HepG2 (cell line): Measurements from ENCODE around the gene MRPS7. TPM values are rescaled to one million over a fixed set of nuclear protein-coding genes. Genes with fewer than 3 reads are reported as not detected.

Experiments used
- BRD4 ChIP-seq: sonication (generic); formaldehyde crosslinking; IDR thresholded peaks from 2 replicates; pipeline ENCODE4 v1.4.0; 2020; ENCODE audit warnings: missing genetic modification reagents
- CREB3 ChIP-seq: sonication (generic); formaldehyde crosslinking; IDR thresholded peaks from 2 replicates; pipeline ENCODE4 v1.5.0; 2020; ENCODE audit warnings: missing genetic modification reagents
- ETV5 ChIP-seq: IDR thresholded peaks from 2 replicates; pipeline ENCODE4 v1.6.1; 2018; ENCODE audit warnings: missing biosample characterization, missing genetic modification reagents, inconsistent platforms, borderline replicate concordance
- EZH2 ChIP-seq: conservative IDR thresholded peaks from 2 replicates; pipeline ENCODE4 v1.6.1; 2012; ENCODE audit warnings: mild to moderate bottlenecking, low read depth, low read length, moderate library complexity
- FOXA1 ChIP-seq, 2 experiments: fragments of 450-650 bp in 1 of 2; sonication (generic) in 1 of 2; formaldehyde crosslinking in 1 of 2; IDR thresholded peaks; 2 replicates each; pipeline versions ENCODE4 v1.4.0 to v1.6.1; 2016 to 2020; ENCODE audit warnings: missing genetic modification reagents in 1 of 2
- FOXK1 ChIP-seq: sonication (generic); formaldehyde crosslinking; IDR thresholded peaks from 2 replicates; pipeline ENCODE4 v1.4.0; 2020; ENCODE audit warnings: low read depth, missing genetic modification reagents, borderline replicate concordance
- KDM4B ChIP-seq: sonication (generic); formaldehyde crosslinking; IDR thresholded peaks from 2 replicates; pipeline ENCODE4 v1.4.0; 2020; ENCODE audit warnings: missing genetic modification reagents
- KMT2B ChIP-seq: IDR thresholded peaks from 2 replicates; pipeline ENCODE4 v1.6.1; 2016; ENCODE audit warnings: missing genetic modification reagents, missing compliant biosample characterization
- MTF2 ChIP-seq: sonication (generic); formaldehyde crosslinking; IDR thresholded peaks from 2 replicates; pipeline ENCODE4 v1.5.0; 2020; ENCODE audit warnings: missing genetic modification reagents, borderline replicate concordance
- NCOR1 ChIP-seq: fragments of 200-600 bp; sonication (generic); IDR thresholded peaks from 2 replicates; pipeline ENCODE4 v1.7.0; 2017; ENCODE audit warnings: antibody characterized with exemption, low read length, borderline replicate concordance
- NFE2 ChIP-seq: sonication (generic); formaldehyde crosslinking; IDR thresholded peaks from 2 replicates; pipeline ENCODE4 v1.4.0; 2020; ENCODE audit warnings: missing genetic modification reagents
- PAF1 ChIP-seq: IDR thresholded peaks from 2 replicates; pipeline ENCODE4 v1.6.1; 2016; ENCODE audit warnings: missing genetic modification reagents, missing compliant biosample characterization
- RBM39 ChIP-seq: fragments of 200-400 bp; formaldehyde crosslinking; IDR thresholded peaks from one replicate; pipeline ENCODE4 v1.6.1; 2018; ENCODE audit warnings: antibody characterized with exemption, mild to moderate bottlenecking, low read depth, low read length; ENCODE audit not compliant: poor library complexity, severe bottlenecking
- SATB2 ChIP-seq: sonication (generic); formaldehyde crosslinking; IDR thresholded peaks from 2 replicates; pipeline ENCODE4 v1.5.0; 2020; ENCODE audit warnings: missing genetic modification reagents
- SMAD3 ChIP-seq: sonication (generic); formaldehyde crosslinking; IDR thresholded peaks from 2 replicates; pipeline ENCODE4 v1.4.0; 2020; ENCODE audit warnings: missing genetic modification reagents
- SNAI1 ChIP-seq: sonication (generic); formaldehyde crosslinking; IDR thresholded peaks from 2 replicates; pipeline ENCODE4 v1.5.0; 2020; ENCODE audit warnings: mild to moderate bottlenecking, missing genetic modification reagents, borderline replicate concordance
- TBX3 ChIP-seq: fragments of 450-650 bp; IDR thresholded peaks from 2 replicates; pipeline ENCODE4 v1.6.1; 2017; ENCODE audit warnings: antibody characterized with exemption, mild to moderate bottlenecking, inconsistent platforms, borderline replicate concordance
- ZFP36 ChIP-seq: fragments of 150-350 bp; IDR thresholded peaks from 2 replicates; pipeline ENCODE4 v1.6.1; 2018; ENCODE audit warnings: borderline replicate concordance, low read length, low read depth; ENCODE audit not compliant: partially characterized antibody
- ZNF20 ChIP-seq: sonication (generic); formaldehyde crosslinking; IDR thresholded peaks from 2 replicates; pipeline ENCODE4 v1.4.0; 2020; ENCODE audit warnings: mild to moderate bottlenecking, moderate library complexity, missing genetic modification reagents
- ZNF230 ChIP-seq: sonication (generic); formaldehyde crosslinking; IDR thresholded peaks from 2 replicates; pipeline ENCODE4 v1.4.0; 2020; ENCODE audit warnings: mild to moderate bottlenecking, missing genetic modification reagents
- ZNF546 ChIP-seq: sonication (generic); formaldehyde crosslinking; conservative IDR thresholded peaks from 2 replicates; pipeline ENCODE4 v1.8.1; 2023; ENCODE audit warnings: mild to moderate bottlenecking, missing genetic modification reagents
- ZNF605 ChIP-seq: sonication (generic); formaldehyde crosslinking; IDR thresholded peaks from 2 replicates; pipeline ENCODE4 v1.8.0; 2022; ENCODE audit warnings: mild to moderate bottlenecking, missing genetic modification reagents
- polyA plus RNA-seq, 8 experiments: library from polyadenylated mRNA; depleted of rRNA in 3 of 8; stranded (reverse) in 7 of 8; unstranded in 1 of 8; fragments of >200 nt; fragmentation: Illumina TruSeq in 4 of 8; extraction: Trizol in 4 of 8; gene quantifications; 2 replicates each; pipeline versions ENCODE4 v1.2.1 to v1.2.3, GENCODE V29; 2011 to 2016; ENCODE audit warnings: low read depth in 4 of 8, missing spikeins in 1 of 8, mixed read lengths in 1 of 8; ENCODE audit not compliant: insufficient read depth in 1 of 8
- total RNA-seq, 5 experiments: library from RNA; depleted of rRNA; stranded (reverse); fragments of >200 nt; fragmentation: Illumina TruSeq; extraction: Trizol; gene quantifications; 2 replicates each; pipeline ENCODE4 v1.2.3, GENCODE V29; 2016; ENCODE audit warnings: low read depth in 1 of 5
- TF ChIP-seq, protein P1 (sequence below): sonication (generic); formaldehyde crosslinking; IDR thresholded peaks from 2 replicates; pipeline ENCODE4 v1.4.0; 2020; ENCODE audit warnings: low read depth, mild to moderate bottlenecking, missing genetic modification reagents
- TF ChIP-seq, protein P2 (sequence below): IDR thresholded peaks from 2 replicates; pipeline ENCODE4 v1.6.1; 2016; ENCODE audit warnings: missing biosample characterization, missing genetic modification reagents, low read depth
- TF ChIP-seq, protein P3 (sequence below): sonication (generic); formaldehyde crosslinking; IDR thresholded peaks from 2 replicates; pipeline ENCODE4 v1.4.0; 2020; ENCODE audit warnings: mild to moderate bottlenecking, missing genetic modification reagents

Gene MRPS7
- total and polyA plus RNA-seq, 2 of the 13 experiments (the other 11 are each of a cell fraction or from before 2014, with no cell fraction given), result 97.0 to 162 TPM

DNA sequence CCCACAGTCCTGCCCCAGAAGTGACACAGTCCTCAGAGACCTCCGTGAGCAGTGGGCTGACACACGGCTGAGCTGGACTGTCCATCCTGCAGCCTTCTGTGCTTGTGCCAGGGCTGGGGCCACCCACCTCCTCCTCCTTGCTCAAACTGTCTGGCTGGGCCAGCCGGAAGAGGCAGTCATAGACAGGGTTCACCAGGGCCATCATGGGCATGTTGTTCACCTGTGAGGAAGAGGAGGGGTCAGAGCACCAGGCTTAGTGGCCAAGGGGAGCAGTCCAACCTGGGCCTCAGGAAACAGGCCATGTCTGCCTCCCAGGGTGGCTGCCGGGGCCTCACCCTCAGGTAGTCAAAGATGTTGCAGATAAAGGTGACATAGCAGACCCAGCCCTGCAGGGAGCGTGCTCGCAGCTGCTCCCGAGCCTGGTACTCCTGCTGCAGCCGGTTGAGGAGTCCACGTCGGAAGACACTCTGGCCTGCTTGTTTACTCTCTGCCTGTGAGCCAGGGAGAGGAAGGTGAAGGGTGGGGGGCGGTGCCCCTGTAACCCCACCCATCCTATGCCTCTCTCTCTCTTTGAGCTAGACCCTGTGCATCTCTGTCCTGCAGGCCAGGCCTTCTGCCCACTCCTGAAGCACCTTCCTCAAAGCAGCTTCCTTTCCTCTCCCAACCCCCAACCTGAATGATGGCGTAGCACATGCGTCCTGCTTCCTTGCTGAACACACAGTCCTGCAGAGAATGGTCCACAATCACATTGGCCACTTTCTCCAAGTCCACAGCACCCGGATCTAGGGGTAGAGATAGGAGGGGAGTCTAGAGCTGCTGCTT, 5.9 kb downstream of the MRPS7 start (continued):
- TF ChIP-seq, protein P1, sequence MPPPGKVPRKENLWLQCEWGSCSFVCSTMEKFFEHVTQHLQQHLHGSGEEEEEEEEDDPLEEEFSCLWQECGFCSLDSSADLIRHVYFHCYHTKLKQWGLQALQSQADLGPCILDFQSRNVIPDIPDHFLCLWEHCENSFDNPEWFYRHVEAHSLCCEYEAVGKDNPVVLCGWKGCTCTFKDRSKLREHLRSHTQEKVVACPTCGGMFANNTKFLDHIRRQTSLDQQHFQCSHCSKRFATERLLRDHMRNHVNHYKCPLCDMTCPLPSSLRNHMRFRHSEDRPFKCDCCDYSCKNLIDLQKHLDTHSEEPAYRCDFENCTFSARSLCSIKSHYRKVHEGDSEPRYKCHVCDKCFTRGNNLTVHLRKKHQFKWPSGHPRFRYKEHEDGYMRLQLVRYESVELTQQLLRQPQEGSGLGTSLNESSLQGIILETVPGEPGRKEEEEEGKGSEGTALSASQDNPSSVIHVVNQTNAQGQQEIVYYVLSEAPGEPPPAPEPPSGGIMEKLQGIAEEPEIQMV (CRISPR knock-in tag), result peak; percentile 91
- TF ChIP-seq EZH2, result no peak
- no peak; the same call in 1 of the 2 replicates for TF ChIP-seq ETV5 (CRISPR knock-in tag)
- no peak for TF ChIP-seq SATB2 (CRISPR knock-in tag)
- no peak for TF ChIP-seq NFE2
- TF ChIP-seq SNAI1 (CRISPR knock-in tag), result no peak
- 0 out of 2 replicates have a peak, but pooled peaks have one; percentile 63 for TF ChIP-seq PAF1 (CRISPR knock-in tag)
- peak; percentile 90 for TF ChIP-seq RBM39
- TF ChIP-seq KMT2B, result no peak
- no peak for TF ChIP-seq CREB3 (CRISPR knock-in tag)
- TF ChIP-seq ZNF20, result no peak
- no peak for TF ChIP-seq MTF2 (CRISPR knock-in tag)
- no peak for TF ChIP-seq SMAD3 (CRISPR knock-in tag)
- no peak for TF ChIP-seq NCOR1
- 0 out of 2 replicates have a peak, but pooled peaks have one; percentile 55 for TF ChIP-seq ZNF230 (CRISPR knock-in tag)
- TF ChIP-seq KDM4B (CRISPR knock-in tag), result no peak
- peak; percentile 52; the same call in 1 of the 2 replicates for TF ChIP-seq ZNF605
- TF ChIP-seq FOXK1 (CRISPR knock-in tag), result peak; percentile 94
- TF ChIP-seq, protein P2, sequence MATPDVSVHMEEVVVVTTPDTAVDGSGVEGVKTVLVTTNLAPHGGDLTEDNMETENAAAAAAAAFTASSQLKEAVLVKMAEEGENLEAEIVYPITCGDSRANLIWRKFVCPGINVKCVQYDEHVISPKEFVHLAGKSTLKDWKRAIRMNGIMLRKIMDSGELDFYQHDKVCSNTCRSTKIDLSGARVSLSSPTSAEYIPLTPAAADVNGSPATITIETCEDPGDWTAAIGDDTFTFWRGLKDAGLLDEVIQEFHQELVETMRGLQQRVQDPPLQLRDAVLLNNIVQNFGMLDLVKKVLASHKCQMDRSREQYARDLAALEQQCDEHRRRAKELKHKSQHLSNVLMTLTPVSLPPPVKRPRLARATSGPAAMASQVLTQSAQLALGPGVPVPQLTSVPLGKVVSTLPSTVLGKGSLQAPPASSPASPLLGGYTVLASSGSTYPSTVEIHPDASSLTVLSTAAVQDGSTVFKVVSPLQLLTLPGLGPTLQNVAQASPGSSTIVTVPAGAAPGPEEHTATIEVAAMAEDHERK (CRISPR knock-in tag), result no peak
- TF ChIP-seq FOXA1 (IDR thresholded peaks at IDR 0.05), result peak; percentile 48; the same call in 1 of the 2 replicates
- TF ChIP-seq FOXA1 (CRISPR knock-in tag; IDR thresholded peaks at IDR 0.05), result peak; percentile 98
- no peak for TF ChIP-seq BRD4
- TF ChIP-seq, protein P3, sequence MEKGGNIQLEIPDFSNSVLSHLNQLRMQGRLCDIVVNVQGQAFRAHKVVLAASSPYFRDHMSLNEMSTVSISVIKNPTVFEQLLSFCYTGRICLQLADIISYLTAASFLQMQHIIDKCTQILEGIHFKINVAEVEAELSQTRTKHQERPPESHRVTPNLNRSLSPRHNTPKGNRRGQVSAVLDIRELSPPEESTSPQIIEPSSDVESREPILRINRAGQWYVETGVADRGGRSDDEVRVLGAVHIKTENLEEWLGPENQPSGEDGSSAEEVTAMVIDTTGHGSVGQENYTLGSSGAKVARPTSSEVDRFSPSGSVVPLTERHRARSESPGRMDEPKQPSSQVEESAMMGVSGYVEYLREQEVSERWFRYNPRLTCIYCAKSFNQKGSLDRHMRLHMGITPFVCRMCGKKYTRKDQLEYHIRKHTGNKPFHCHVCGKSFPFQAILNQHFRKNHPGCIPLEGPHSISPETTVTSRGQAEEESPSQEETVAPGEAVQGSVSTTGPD (CRISPR knock-in tag), result no peak
- TF ChIP-seq ZFP36, result no peak
- TF ChIP-seq TBX3, result no peak
- 0 out of 2 replicates have a peak, but pooled peaks have one; percentile 50 for TF ChIP-seq ZNF546 (CRISPR knock-in tag)
